ENCODE data around the gene TM2D1.
"Not testable (repeated sequence)": the region's sequence is repeated elsewhere in the genome, so short reads cannot be mapped to it uniquely, and the experiment has no call there.

TM2D1 gene

DNA sequence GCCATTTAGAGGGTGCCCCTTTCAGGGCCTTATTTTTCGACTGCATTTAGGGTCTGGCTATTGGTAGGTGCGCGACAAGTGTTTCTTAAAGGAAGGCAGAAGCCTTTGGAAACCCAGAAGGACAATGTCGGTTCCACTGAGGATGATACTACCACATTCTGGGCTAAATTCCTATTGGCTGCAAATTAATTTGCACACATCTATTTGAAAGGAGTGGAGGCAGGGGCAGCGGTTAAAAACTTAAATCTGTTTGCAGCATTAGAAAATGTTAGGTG lies 18.4 kb upstream of the TM2D1 start:
- no peaks in the 10 kb centered on the region for H3K27me3 ChIP-seq (ENCODE audit: control insufficient read depth, insufficient read depth, low read length)
- H3K9ac ChIP-seq (ENCODE audit: low read length) = peak overlapping the region; percentile 72
- no peaks in the 10 kb centered on the region for H3K36me3 ChIP-seq (ENCODE audit: control insufficient read depth, low read depth, low read length)
- peaks cover 11% of the 10 kb centered on the region for H3K4me1 ChIP-seq (ENCODE audit: control insufficient read depth, low read depth, low read length)
- H3K9me3 ChIP-seq (ENCODE audit: control insufficient read depth, low read depth, low read length) = no peaks in the 10 kb centered on the region
- H3K4me3 ChIP-seq (ENCODE audit: low read length) = peak overlapping the region; percentile 84
- H3K27ac ChIP-seq (ENCODE audit: low read length) = no peak overlapping the region

DNA sequence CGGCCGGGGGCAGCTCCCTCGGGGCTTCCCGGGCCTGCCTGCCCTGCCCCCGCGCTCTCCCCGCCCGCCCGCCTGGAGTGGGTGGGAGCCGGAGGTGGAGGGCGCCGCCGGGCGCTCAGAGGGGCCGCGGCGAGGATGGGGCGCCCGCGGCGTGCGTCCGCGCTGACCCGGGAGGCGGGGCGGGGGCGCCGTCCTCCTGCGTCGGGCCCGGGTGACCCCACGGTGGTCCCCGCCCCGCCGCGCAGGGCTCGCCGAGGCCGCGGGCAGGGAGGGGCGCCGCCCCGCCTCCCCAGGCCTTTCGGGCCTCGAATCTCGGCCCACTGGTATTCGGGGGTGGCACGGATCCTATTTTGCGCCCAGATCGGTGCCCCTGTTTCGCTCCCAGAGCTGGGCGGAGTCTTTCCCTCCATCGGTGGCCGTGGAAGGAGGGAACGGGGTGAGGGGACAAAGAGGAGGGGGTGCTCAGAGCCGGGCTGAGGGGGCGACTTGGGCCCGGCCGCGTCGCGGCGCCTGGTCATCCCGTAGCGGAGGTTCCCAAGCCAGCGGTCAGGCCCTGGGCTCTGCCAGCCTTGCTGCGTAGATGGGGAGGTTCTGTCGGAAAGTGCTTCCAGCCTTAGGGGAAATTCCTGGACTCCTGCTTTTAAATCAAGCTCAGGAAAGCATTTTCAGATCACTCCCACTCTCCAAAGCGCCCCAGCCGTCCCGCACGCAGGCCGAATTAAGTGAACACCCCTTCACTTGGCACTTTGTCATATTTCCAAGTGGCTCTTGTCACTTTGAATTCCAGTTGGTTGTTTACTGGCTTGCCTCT lies 17.9 kb upstream of the TM2D1 start:
- H3K27ac ChIP-seq (ENCODE audit: low read length) = no peak overlapping the region
- peaks cover 11% of the 10 kb centered on the region for H3K4me1 ChIP-seq (ENCODE audit: control insufficient read depth, low read depth, low read length)
- no peaks in the 10 kb centered on the region for H3K36me3 ChIP-seq (ENCODE audit: control insufficient read depth, low read depth, low read length)
- no peaks in the 10 kb centered on the region for H3K27me3 ChIP-seq (ENCODE audit: control insufficient read depth, insufficient read depth, low read length)
- H3K4me3 ChIP-seq (ENCODE audit: low read length) = peak overlapping the region; percentile 84
- H3K9ac ChIP-seq (ENCODE audit: low read length) = peak overlapping the region; percentile 72
- H3K9me3 ChIP-seq (ENCODE audit: control insufficient read depth, low read depth, low read length) = no peaks in the 10 kb centered on the region

- Histone ChIP-seq H3K36me3 (ENCODE audit: control insufficient read depth, low read depth, low read length) (no peaks in the 10 kb centered on the region), H3K4me1 (ENCODE audit: control insufficient read depth, low read depth, low read length) (peaks cover 7% of the 10 kb centered on the region), H3K9ac (ENCODE audit: low read length) (peak within 1 kb of the TSS; percentile 72), H3K4me3 (ENCODE audit: low read length) (peak within 1 kb of the TSS; percentile 84), H3K27me3 (ENCODE audit: control insufficient read depth, insufficient read depth, low read length) (no peaks in the 10 kb centered on the region), H3K27ac (ENCODE audit: low read length) (peak within 1 kb of the TSS; percentile 21), H3K9me3 (ENCODE audit: control insufficient read depth, low read depth, low read length) (no peaks in the 10 kb centered on the region)
Measured at GRCh38 chr1:61741711-61742619, 17.0 kb upstream of the TM2D1 start, which contains the start of gene PATJ. PATJ (plus strand) TSS chr1:61742480; CDS start chr1:61762893, 20,413 bp downstream.

- Histone ChIP-seq H3K27me3 (ENCODE audit: control insufficient read depth, insufficient read depth, low read length) (no peaks in the 10 kb centered on the region), H3K27ac (ENCODE audit: low read length) (no peak overlapping the region), H3K9me3 (ENCODE audit: control insufficient read depth, low read depth, low read length) (no peaks in the 10 kb centered on the region), H3K4me1 (ENCODE audit: control insufficient read depth, low read depth, low read length) (no peaks in the 10 kb centered on the region), H3K4me3 (ENCODE audit: low read length) (peak overlapping the region; percentile 84), H3K36me3 (ENCODE audit: control insufficient read depth, low read depth, low read length) (no peaks in the 10 kb centered on the region), H3K9ac (ENCODE audit: low read length) (peak overlapping the region; percentile 72)
Measured at GRCh38 chr1:61740751-61741700, 16.1 kb upstream of the TM2D1 start.

GRCh38 chr1:61732726-61733125 lies 7.8 kb upstream of the TM2D1 start:
- Histone ChIP-seq H3K36me3 (ENCODE audit: control insufficient read depth, low read depth, low read length) (no peaks in the 10 kb centered on the region), H3K27me3 (ENCODE audit: control insufficient read depth, insufficient read depth, low read length) (no peaks in the 10 kb centered on the region), H3K4me3 (ENCODE audit: low read length) (no peak overlapping the region), H3K27ac (ENCODE audit: low read length) (no peak overlapping the region), H3K4me1 (ENCODE audit: control insufficient read depth, low read depth, low read length) (no peaks in the 10 kb centered on the region), H3K9me3 (ENCODE audit: control insufficient read depth, low read depth, low read length) (no peaks in the 10 kb centered on the region), H3K9ac (ENCODE audit: low read length) (no peak overlapping the region)

- H3K27ac ChIP-seq (ENCODE audit: low read length); H3K9ac ChIP-seq (ENCODE audit: low read length): not testable (repeated sequence)
Measured at GRCh38 chr1:61730679-61731078, 5.7 kb upstream of the TM2D1 start.

GRCh38 chr1:61727544-61727943 lies 2.6 kb upstream of the TM2D1 start:
- Histone ChIP-seq H3K4me1 (ENCODE audit: control insufficient read depth, low read depth, low read length) (peaks cover 3% of the 10 kb centered on the region), H3K27ac (ENCODE audit: low read length) (no peak overlapping the region), H3K4me3 (ENCODE audit: low read length) (no peak overlapping the region), H3K27me3 (ENCODE audit: control insufficient read depth, insufficient read depth, low read length) (no peaks in the 10 kb centered on the region), H3K9ac (ENCODE audit: low read length) (no peak overlapping the region), H3K36me3 (ENCODE audit: control insufficient read depth, low read depth, low read length) (no peaks in the 10 kb centered on the region), H3K9me3 (ENCODE audit: control insufficient read depth, low read depth, low read length) (no peaks in the 10 kb centered on the region)

More at GRCh38 chr1:61730679-61731078, 5.7 kb upstream of the TM2D1 start:
- H3K36me3 ChIP-seq (ENCODE audit: control insufficient read depth, low read depth, low read length); H3K4me1 ChIP-seq (ENCODE audit: control insufficient read depth, low read depth, low read length); H3K4me3 ChIP-seq (ENCODE audit: low read length); H3K9me3 ChIP-seq (ENCODE audit: control insufficient read depth, low read depth, low read length); H3K27me3 ChIP-seq (ENCODE audit: control insufficient read depth, insufficient read depth, low read length): not testable (repeated sequence)

DNA sequence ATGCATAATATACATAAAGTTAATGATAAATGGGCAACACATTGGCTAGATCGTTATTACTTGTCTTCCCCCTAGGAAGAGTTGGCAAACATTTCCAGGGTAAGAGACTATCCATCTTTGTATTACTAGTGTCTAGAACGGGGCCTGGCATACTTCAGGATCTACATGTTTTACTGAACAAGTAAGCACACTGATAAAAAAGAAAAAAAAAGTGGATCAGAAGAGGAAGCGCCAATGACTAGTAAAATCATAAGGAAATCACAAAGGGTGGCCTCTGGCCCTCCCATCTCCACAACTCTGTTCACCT lies 482 bp downstream of the TM2D1 start:
- Histone ChIP-seq H3K9ac (ENCODE audit: low read length) (peak overlapping the region; percentile 80), H3K27ac (ENCODE audit: low read length) (peak overlapping the region; percentile 44), H3K27me3 (ENCODE audit: control insufficient read depth, insufficient read depth, low read length) (no peaks in the 10 kb centered on the region), H3K4me3 (ENCODE audit: low read length) (peak overlapping the region; percentile 82), H3K36me3 (ENCODE audit: control insufficient read depth, low read depth, low read length) (no peaks in the 10 kb centered on the region), H3K9me3 (ENCODE audit: control insufficient read depth, low read depth, low read length) (no peaks in the 10 kb centered on the region), H3K4me1 (ENCODE audit: control insufficient read depth, low read depth, low read length) (peaks cover 3% of the 10 kb centered on the region)

- H3K9ac ChIP-seq (ENCODE audit: low read length); H3K4me3 ChIP-seq (ENCODE audit: low read length); H3K27me3 ChIP-seq (ENCODE audit: control insufficient read depth, insufficient read depth, low read length); H3K27ac ChIP-seq (ENCODE audit: low read length); H3K4me1 ChIP-seq (ENCODE audit: control insufficient read depth, low read depth, low read length); H3K36me3 ChIP-seq (ENCODE audit: control insufficient read depth, low read depth, low read length); H3K9me3 ChIP-seq (ENCODE audit: control insufficient read depth, low read depth, low read length): not testable (repeated sequence)
Measured at GRCh38 chr1:61718996-61719663, 5.8 kb downstream of the TM2D1 start.

DNA sequence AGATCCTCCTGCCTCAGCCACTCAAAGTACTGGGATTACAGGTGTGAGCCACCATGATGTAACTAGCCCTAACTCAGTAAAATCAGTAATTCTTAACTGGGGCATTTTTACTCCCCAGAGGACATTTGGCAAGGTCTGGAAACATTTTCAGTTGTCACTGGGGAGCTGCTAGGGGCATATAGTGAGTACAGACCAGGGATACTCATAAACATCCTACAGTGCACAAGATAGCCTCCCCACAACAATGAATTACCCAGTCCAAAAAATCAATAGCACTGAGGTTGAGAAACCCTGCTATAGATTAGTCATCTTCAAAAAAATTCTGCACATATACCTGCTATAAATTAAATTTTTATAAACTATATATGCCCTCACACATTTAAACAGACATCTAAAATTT lies 13.0 kb downstream of the TM2D1 start:
- Histone ChIP-seq H3K27ac (ENCODE audit: low read length) (no peak overlapping the region), H3K4me3 (ENCODE audit: low read length) (no peak overlapping the region), H3K9ac (ENCODE audit: low read length) (no peak overlapping the region), H3K36me3 (ENCODE audit: control insufficient read depth, low read depth, low read length) (peaks cover 18% of the 10 kb centered on the region), H3K9me3 (ENCODE audit: control insufficient read depth, low read depth, low read length) (no peaks in the 10 kb centered on the region), H3K4me1 (ENCODE audit: control insufficient read depth, low read depth, low read length) (no peaks in the 10 kb centered on the region), H3K27me3 (ENCODE audit: control insufficient read depth, insufficient read depth, low read length) (no peaks in the 10 kb centered on the region)

- not testable (repeated sequence) for H3K27me3 ChIP-seq (ENCODE audit: control insufficient read depth, insufficient read depth, low read length); H3K9ac ChIP-seq (ENCODE audit: low read length); H3K9me3 ChIP-seq (ENCODE audit: control insufficient read depth, low read depth, low read length); H3K4me3 ChIP-seq (ENCODE audit: low read length); H3K27ac ChIP-seq (ENCODE audit: low read length); H3K4me1 ChIP-seq (ENCODE audit: control insufficient read depth, low read depth, low read length)
- H3K36me3 ChIP-seq (ENCODE audit: control insufficient read depth, low read depth, low read length) = peaks cover 18% of the 10 kb centered on the region
Measured at GRCh38 chr1:61711257-61711656, 13.7 kb downstream of the TM2D1 start.

Data from iPS-18a (cell line).